ENCODE data around the gene BCL10. TPM values are rescaled to one million over a fixed set of nuclear protein-coding genes. Genes with fewer than 3 reads are reported as not detected.

BCL10 gene
- total and polyA plus RNA-seq, 2 of the 8 experiments (the other 6 are each of a cell fraction or from before 2014, with no cell fraction given), result 7.4 to 29.6 TPM

GRCh38 chr1:85296980-85297379 is 20.5 kb upstream of the BCL10 start:
- Histone ChIP-seq H2BK12ac (ENCODE audit: low read depth, low read length) (no peak overlapping the region), H3K79me1 (ENCODE audit: low read depth, low read length) (no peaks in the 10 kb centered on the region), H2BK5ac (ENCODE audit: low read depth, low read length) (no peak overlapping the region), H3K18ac (ENCODE audit: extremely low read depth, low read length) (no peak overlapping the region), H3K9me3 (ENCODE audit: insufficient read depth in 2 of 2, low read depth in 1 of 2, low read length in 1 of 2) (no peaks in the 10 kb centered on the region), H3K27ac (ENCODE audit: low read depth, low read length) (no peak overlapping the region), H3K4me3 (ENCODE audit: extremely low read depth in 1 of 4, insufficient read depth in 2 of 4, low read depth in 3 of 4, low read length in 4 of 4) (no peak overlapping the region), H4K8ac (ENCODE audit: extremely low read depth, insufficient read depth, low read length) (no peak overlapping the region), H3K4ac (replicated peaks; ENCODE audit: insufficient read length, low read depth, low read length) (no peak overlapping the region), H3K4me1 (replicated peaks in 1 of 4; ENCODE audit: control insufficient read depth in 3 of 4, insufficient read depth in 4 of 4, low read length in 3 of 4) (peaks cover 0 to 2% (median 0%) of the 10 kb centered on the region in 4 experiments; a peak in 1 of 7 replicates), H4K91ac (replicated peaks; ENCODE audit: insufficient read length, low read length) (no peak overlapping the region), H2AFZ (ENCODE audit: low read length) (no peak overlapping the region), H4K20me1 (replicated peaks in 1 of 2; ENCODE audit: control insufficient read depth in 1 of 2, insufficient read depth in 2 of 2, low read length in 2 of 2) (no peaks in the 10 kb centered on the region), H3K4me2 (ENCODE audit: insufficient read depth in 1 of 2, low read depth in 2 of 2, low read length in 2 of 2) (no peak overlapping the region), H3K23me2 (ENCODE audit: low read depth, low read length) (no peaks in the 10 kb centered on the region), H3K56ac (replicated peaks; ENCODE audit: insufficient read length, low read depth, low read length) (no peak overlapping the region), H3K36me3 (ENCODE audit: control insufficient read depth in 2 of 4, insufficient read depth in 4 of 4, low read length in 3 of 4) (no peaks in the 10 kb centered on the region), H3K23ac (ENCODE audit: insufficient read length) (no peak overlapping the region), H2BK20ac (ENCODE audit: low read length) (no peak overlapping the region), H3K9ac (replicated peaks in 1 of 4; ENCODE audit: extremely low read depth in 1 of 4, low read depth in 3 of 4, low read length in 3 of 4) (no peak overlapping the region), H2AK5ac (ENCODE audit: low read depth, low read length) (no peak overlapping the region), H4K5ac (ENCODE audit: insufficient read length, low read depth, low read length) (no peak overlapping the region), H3K14ac (ENCODE audit: insufficient read length) (no peak overlapping the region), H3K27me3 (replicated peaks in 1 of 4; ENCODE audit: control insufficient read depth in 3 of 4, extremely low read depth in 1 of 4, insufficient read depth in 3 of 4, low read length in 3 of 4) (no peaks in the 10 kb centered on the region), H3K79me2 (ENCODE audit: control insufficient read depth in 1 of 2, insufficient read depth in 2 of 2, low read length in 2 of 2) (no peaks in the 10 kb centered on the region), H2BK15ac (ENCODE audit: low read length) (no peak overlapping the region), H2BK120ac (replicated peaks; ENCODE audit: low read depth, low read length) (no peak overlapping the region)
- DNase-seq (ENCODE audit: low read depth in 1 of 2, low spot score in 2 of 2) (no peak), FAIRE-seq (no peak)
- 86% methylated on average over 1 of the region's 1 CpG; no CpG with 5 or more reads in 1 of the 2 experiments for WGBS, 2 experiments (ENCODE audit: extremely low coverage in 1 of 2, insufficient coverage in 1 of 2, insufficient read length in 1 of 2, insufficient replicate concordance in 2 of 2, low coverage in 1 of 2, low lambda C conversion rate in 2 of 2, missing lambda C conversion rate in 1 of 2)
- CTCF ChIA-PET (ENCODE audit: partially characterized antibody), result interaction anchor here (0.7 to 5.8 kb wide), 8 partner anchors 8 to 142 kb away, joined by 3 to 26 read pairs (median 4); no protein-coding TSS in a partner anchor
- TF ChIP-seq HDAC2 (IDR thresholded peaks at IDR 0.05; ENCODE audit: borderline replicate concordance in 1 of 2, low read depth in 2 of 2, low read length in 2 of 2) (no peak), GABPA (IDR thresholded peaks at IDR 0.05; ENCODE audit: borderline replicate concordance, insufficient read depth, low read length) (no peak), USF2 (IDR thresholded peaks at IDR 0.05; ENCODE audit: low read length) (no peak), BACH1 (IDR thresholded peaks at IDR 0.05; ENCODE audit: low read length) (no peak), MAX (IDR thresholded peaks at IDR 0.05) (no peak), POLR2A (IDR thresholded peaks at IDR 0.05; ENCODE audit: control extremely low read depth in 1 of 2, low read depth in 2 of 2, low read length in 2 of 2) (no peak), CTBP2 (IDR thresholded peaks at IDR 0.05; ENCODE audit: borderline replicate concordance, insufficient read depth, insufficient read length, low read length) (no peak)
- POLR2A ChIA-PET (ENCODE audit: partially characterized antibody), result no interaction called here

Data from H1 (cell line).